Retinal pigment epithelial cell (primary cell): Measurements from ENCODE around the gene UQCC3.
A peak's percentile ranks its signal among the peaks of the same experiment; 100 is the strongest.

Experiments
- DNase-seq: peaks from one replicate; pipeline ENCODE4 v3.0.0-alpha.2; 2010; ENCODE audit warnings: low read depth
- H3K4me3 ChIP-seq: 2 replicates; pipeline ENCODE4 v1.5.1; 2011; ENCODE audit warnings: mild to moderate bottlenecking, low read length, control low read depth, moderate library complexity
- TF ChIP-seq, protein P1 (sequence below): conservative IDR thresholded peaks from 2 replicates; pipeline ENCODE4 v1.5.1; 2011; ENCODE audit warnings: low read depth, low read length, control low read depth, inconsistent platforms

UQCC3 gene

DNA sequence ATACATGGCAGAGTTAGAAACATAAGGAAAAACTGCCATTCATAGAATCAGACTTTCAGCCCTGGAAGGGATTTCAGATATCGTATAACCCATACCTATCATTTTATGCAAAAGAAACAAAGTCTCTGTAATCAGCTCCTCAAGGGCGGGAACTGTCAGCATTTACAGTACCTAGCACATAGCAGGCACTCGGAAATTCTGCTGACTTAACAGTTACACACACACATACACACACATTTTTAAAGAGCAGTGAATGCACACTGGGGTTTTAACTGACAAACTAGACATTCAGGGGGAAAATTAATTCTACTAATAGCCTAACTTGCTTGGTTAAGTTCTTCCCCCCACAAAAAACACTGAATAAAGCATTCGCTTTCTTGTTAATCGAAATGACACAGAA lies 44.7 kb downstream of the UQCC3 start:
- TF ChIP-seq, protein P1, sequence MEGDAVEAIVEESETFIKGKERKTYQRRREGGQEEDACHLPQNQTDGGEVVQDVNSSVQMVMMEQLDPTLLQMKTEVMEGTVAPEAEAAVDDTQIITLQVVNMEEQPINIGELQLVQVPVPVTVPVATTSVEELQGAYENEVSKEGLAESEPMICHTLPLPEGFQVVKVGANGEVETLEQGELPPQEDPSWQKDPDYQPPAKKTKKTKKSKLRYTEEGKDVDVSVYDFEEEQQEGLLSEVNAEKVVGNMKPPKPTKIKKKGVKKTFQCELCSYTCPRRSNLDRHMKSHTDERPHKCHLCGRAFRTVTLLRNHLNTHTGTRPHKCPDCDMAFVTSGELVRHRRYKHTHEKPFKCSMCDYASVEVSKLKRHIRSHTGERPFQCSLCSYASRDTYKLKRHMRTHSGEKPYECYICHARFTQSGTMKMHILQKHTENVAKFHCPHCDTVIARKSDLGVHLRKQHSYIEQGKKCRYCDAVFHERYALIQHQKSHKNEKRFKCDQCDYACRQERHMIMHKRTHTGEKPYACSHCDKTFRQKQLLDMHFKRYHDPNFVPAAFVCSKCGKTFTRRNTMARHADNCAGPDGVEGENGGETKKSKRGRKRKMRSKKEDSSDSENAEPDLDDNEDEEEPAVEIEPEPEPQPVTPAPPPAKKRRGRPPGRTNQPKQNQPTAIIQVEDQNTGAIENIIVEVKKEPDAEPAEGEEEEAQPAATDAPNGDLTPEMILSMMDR = no peak
- no peak for DNase-seq
- no peak overlapping the region for H3K4me3 ChIP-seq

DNA sequence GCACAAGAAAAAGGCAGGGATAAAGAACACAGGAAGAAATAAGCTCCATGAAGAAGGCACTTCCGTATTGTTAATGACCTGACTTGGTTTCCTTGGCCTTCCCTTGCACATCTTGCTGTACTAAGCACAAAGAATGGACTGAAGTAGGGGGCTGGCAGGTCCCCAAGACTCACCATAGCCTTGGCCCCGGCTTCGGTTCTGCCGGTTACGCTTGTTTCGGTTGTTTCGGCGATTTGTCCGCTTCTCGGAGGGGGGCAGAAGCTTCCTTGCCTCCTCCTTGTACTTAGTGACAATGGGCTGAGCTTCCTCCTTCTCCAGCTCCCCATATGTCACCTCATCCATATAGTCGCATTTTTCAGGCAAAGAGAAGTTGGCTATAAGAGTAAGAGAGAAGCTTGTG lies 45.3 kb downstream of the UQCC3 start:
- H3K4me3 ChIP-seq = no peak overlapping the region
- TF ChIP-seq, protein P1 = no peak
- DNase-seq = no peak

DNA sequence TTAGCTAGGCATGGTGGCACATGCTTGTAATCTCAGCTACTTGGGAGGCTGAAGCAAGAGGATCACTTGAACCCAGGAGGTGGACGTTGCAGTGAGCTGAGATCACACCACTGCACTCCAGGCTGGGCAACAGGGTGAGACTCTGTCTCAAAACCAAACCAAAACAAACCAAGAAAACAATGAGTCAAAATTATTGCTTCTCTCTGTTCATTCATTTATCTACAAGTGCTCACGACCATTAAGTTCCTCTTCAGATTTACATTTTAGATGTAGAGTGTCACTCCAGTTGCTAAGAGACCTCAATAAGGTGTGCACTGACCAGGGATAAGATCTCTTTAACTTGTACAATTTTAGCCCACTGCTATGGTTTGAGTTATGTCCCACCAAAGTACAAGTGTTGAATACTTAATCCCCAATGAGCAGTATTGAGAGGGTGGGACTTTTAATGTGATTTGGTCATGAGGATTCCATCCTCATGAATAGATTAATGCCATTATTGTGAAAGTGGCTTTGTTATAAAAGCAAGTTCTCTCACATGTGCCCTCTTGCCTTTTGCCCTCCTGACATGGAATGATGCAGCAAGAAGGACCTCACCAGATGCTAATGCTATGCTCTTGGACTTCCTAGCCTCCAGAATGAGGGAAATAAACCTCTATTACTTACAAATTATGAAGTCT lies 48.0 kb downstream of the UQCC3 start:
- no peak for DNase-seq
- no peak overlapping the region for H3K4me3 ChIP-seq
- TF ChIP-seq, protein P1 = no peak

DNA sequence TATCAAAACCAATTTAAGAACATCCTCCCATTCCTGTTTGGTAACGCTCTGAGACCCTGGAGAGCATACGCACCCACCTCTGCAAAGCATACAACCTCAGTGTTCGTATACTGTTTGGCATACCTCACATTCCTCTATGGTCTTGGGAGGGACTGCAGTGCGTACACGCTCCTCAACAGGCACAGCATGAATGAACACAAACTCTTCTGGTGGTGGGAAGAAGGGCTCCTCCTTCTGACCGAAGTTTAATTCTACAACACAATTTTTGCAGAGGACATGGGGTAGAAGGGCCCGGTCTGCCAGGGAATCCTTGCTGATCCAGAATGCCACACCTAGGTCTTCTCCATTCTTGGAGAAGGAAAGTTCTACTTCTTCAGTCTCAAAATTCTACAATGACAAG lies 50.5 kb downstream of the UQCC3 start:
- TF ChIP-seq, protein P1 = peak; percentile 43
- H3K4me3 ChIP-seq = no peak overlapping the region
- DNase-seq = no peak
